GM10266 (cell line): ENCODE results near the gene LRBA.

Experiments used
- DNase-seq: peaks from one replicate; pipeline ENCODE4 v3.0.0; 2012; ENCODE audit errors: extremely low spot score
- CTCF ChIP-seq: IDR thresholded peaks from 2 replicates; pipeline ENCODE4 v1.5.1; 2012; ENCODE audit warnings: mild to moderate bottlenecking, low read depth; ENCODE audit not compliant: control insufficient read depth, insufficient read depth; ENCODE audit errors: missing control alignments

Gene LRBA

GRCh38 chr4:150948710-150949109 lies 66.4 kb downstream of the LRBA start:
- DNase-seq, result no peak
- no peak for TF ChIP-seq CTCF

GRCh38 chr4:150948074-150948473 lies 67.0 kb downstream of the LRBA start:
- no peak for DNase-seq
- no peak for TF ChIP-seq CTCF

GRCh38 chr4:150944660-150945059 lies 70.4 kb downstream of the LRBA start:
- no peak for DNase-seq
- TF ChIP-seq CTCF, result no peak

GRCh38 chr4:150943818-150944217 lies 71.3 kb downstream of the LRBA start:
- no peak for TF ChIP-seq CTCF
- DNase-seq, result no peak

GRCh38 chr4:150943126-150943525 lies 72.0 kb downstream of the LRBA start:
- no peak for TF ChIP-seq CTCF
- DNase-seq, result no peak

GRCh38 chr4:150942539-150942938 lies 72.5 kb downstream of the LRBA start:
- no peak for TF ChIP-seq CTCF
- DNase-seq, result no peak

GRCh38 chr4:150940123-150940522 lies 75.0 kb downstream of the LRBA start:
- no peak for DNase-seq
- no peak for TF ChIP-seq CTCF
